Activated CD8-positive, alpha-beta memory T cell treated with anti-CD3 and anti-CD28 coated beads, Interleukin-2, amount 50 U/mL, for 4 hours (primary cell): ENCODE measurements around the gene RAB37.

Experiments
- DNase-seq: peaks from one replicate; pipeline ENCODE4 v3.0.0-alpha.2; 2020

The RAB37 gene

DNA sequence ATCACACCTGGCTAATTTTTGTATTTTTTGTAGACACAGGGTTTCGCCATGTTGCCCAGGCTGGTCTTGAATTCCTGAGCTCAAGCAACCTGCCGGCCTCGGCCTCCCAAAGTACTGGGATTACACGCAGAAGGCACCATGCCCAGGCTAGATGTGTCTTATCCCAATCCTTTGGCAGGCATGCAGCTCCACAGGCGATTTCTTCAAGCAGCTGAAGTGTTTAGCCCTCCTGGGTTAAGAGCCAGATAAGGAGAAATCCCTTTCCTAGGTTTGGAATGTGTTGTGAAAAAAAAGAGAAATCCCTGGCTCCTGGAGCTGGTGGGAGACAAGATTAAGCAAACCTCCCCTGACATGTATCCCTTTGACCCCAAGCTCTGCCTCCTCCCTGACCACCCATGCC, 9.3 kb downstream of the RAB37 start:
- DNase-seq = no peak

- DNase-seq = no peak
These were observed 9.9 kb downstream of the RAB37 start for GRCh38 chr17:74746922-74747321.

DNA sequence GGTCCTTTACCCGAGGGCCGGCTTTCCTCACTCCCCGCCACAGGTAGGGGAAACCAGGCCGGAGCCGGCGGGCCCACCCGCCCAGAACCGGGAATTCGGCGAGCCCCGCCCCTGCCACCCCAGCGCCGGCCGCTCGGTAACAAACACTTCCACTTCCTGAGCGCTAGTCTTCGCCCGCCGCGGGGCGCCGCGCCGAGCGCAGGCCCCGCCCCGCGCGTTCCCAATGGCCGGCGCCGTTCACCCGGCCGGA, 11.1 kb downstream of the RAB37 start:
- no peak for DNase-seq

DNA sequence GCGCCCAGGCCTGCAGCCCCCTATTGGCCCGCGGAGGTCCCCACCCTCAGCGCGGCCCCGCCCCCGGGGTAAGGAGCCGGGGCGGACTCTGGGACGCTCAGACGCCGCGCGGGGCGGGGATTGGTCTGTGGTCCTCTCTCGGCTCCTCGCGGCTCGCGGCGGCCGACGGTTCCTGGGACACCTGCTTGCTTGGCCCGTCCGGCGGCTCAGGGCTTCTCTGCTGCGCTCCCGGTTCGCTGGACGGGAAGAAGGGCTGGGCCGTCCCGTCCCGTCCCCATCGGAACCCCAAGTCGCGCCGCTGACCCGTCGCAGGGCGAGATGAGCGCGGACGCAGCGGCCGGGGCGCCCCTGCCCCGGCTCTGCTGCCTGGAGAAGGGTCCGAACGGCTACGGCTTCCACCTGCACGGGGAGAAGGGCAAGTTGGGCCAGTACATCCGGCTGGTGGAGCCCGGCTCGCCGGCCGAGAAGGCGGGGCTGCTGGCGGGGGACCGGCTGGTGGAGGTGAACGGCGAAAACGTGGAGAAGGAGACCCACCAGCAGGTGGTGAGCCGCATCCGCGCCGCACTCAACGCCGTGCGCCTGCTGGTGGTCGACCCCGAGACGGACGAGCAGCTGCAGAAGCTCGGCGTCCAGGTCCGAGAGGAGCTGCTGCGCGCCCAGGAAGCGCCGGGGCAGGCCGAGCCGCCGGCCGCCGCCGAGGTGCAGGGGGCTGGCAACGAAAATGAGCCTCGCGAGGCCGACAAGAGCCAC, 11.6 kb downstream of the RAB37 start, which contains the start of gene NHERF1:
Gene NHERF1 (plus strand): TSS at position 100 of the 750 bp plus-strand sequence. CDS start 219 bp downstream, at position 319.
- peak; percentile 95 for DNase-seq

DNA sequence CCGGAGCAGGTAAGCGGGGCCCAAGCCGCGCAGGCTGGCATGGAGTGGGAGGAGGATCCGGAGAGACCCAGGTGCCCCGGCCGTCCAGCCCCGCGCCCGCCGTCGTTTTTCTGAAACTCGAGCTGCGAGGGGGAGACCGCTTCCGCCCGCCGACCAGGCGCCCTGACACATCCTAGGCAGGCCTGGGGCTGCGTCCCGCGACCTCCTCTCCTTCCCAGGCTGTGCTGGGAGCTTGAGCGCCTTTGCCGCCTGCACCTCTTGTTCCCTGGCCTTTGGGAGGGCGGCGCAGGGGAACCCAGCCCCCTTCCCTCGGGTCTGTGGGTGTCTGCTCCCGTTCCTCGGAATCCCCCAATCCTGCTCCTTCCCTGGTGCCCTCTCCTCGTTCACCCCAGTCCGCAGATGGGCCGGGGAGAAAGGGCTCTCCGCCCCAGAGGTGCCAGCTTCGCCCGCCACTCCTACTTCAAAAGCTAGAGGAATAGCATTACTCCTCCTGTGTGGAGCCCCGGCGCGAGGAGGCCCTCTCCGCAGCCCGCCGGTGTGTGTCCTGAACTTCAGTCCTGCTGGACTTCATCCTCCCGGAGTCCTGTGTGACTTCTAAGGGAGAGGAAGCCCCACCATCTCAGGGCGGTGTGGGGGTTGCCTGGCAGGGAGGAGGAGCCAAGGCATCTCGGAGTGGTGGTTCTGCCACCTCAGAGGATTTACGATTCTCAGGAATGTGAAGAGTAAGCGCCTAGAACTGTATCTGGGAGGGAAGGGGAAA, 12.4 kb downstream of the RAB37 start:
- peak; percentile 51 for DNase-seq

GRCh38 chr17:74750039-74750326, 12.9 kb downstream of the RAB37 start:
- no peak for DNase-seq

- DNase-seq = no peak
These were observed 13.4 kb downstream of the RAB37 start for GRCh38 chr17:74750327-74751069.

DNA sequence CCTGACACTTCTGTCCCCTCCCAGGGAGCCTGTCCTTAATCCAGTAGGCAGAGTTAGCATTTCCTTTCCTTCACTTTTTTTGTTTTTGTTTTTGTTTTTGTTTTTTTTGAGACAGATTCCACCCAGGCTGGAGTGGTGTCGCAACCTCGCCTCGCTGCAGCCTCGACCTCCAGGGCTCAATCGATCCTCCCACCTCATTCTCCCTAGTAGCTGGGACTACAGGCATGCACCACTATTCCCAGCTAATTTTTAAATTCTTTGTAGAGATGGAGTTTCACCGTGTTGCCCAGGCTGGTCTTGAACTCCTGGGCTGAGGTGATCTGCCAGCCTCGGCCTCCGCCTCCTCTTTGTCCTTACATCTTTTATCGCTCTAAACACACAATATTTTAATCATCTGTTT, 15.4 kb downstream of the RAB37 start:
- DNase-seq = no peak

DNA sequence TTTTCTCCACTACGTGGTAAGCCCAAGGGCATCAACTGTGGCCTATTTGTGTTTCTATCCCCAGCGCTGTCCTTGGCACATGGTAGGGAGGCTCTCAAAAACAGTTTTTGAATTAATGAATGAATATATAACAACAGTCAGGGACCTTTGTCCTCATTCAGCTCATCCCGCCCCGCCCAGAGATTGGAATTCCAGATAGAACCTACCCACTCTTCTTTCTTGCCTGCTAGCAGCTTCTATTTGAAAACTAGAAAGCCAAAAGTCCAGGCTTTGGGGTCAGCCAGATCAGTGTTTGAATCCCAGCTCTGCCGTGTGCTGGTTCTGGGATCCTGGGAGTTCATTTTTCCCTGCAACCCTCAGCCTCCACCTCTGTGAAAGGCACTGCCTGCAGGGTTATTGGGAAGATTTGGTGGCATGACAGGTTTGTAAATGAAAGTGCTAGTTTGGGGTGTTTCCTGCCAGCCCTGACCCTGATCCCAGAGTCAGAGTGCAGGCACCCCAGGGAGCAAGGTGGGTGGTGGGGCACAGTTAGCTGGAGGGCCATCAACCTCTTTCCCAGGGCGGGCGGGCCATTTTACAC, 15.9 kb downstream of the RAB37 start:
- DNase-seq = no peak

GRCh38 chr17:74754832-74755231, 17.8 kb downstream of the RAB37 start:
- DNase-seq = no peak

GRCh38 chr17:74755533-74755932, 18.5 kb downstream of the RAB37 start:
- no peak for DNase-seq

DNA sequence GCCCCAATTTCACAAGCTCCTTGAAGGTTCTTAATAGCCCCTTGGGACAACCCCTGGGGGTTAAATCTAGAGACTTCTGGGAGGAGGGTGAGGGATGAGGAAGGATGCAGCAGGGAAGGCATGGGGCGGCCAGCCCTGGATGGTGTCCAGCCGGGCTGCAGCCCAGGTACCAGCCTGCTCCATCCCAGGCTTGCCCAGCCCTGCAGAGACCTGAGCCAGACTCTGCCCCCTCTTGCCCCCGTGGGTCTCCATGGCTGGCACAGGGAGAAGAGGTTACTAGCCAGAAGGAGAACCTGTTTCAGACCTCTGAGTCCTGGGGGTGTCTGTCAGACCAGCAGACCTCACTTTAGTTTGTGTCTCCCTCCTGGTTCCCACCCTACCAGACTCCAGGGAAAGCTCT, 19.8 kb downstream of the RAB37 start:
- no peak for DNase-seq

- no peak for DNase-seq
These were observed 20.4 kb downstream of the RAB37 start for GRCh38 chr17:74757502-74757901.

- DNase-seq = no peak
These were observed 21.1 kb downstream of the RAB37 start for GRCh38 chr17:74757931-74758847.

GRCh38 chr17:74758848-74759168, 21.8 kb downstream of the RAB37 start:
- DNase-seq = no peak

- DNase-seq = no peak
These were observed 22.3 kb downstream of the RAB37 start for GRCh38 chr17:74759243-74759801.

DNA sequence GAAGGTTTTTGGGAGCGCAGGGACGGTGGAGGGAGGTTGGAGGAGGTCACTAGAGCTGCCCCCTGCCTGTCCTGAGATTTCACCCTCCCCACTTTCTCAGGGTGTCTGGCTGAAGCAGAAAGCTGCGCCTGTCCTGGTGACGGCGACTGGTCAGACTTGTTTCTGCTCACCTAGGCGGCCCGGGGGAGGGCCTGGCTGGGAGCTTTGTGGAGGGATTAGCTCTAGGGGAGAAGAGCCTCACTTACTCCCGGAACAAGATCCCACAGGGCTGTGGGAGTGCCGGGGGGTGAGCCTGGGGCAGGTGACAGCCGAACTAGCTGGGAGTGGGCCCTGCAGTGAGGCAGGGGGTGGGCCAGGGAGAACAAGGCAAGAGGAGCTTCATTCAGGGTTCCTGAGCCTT, 22.9 kb downstream of the RAB37 start:
- DNase-seq = no peak

- no peak for DNase-seq
These were observed 23.5 kb downstream of the RAB37 start for GRCh38 chr17:74760404-74761105.

DNA sequence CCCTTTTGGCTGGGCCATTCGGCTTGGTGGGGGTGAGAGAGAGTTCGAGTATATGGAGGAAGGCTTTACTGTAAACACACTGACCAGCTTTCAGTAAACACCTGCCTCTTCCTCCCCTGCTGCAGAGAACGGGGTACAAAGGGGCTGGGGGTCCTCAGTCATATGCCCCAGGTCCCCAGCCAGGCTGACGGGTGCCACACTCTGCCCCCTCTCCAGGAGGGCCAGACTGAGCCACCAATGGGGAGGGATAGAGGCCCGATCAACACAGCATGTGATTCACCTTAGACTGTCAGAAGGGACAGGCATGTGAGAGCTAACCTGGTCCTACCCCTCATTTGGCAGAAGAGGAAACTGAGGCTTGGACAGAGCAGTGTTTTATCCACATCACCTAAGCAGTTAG, 24.4 kb downstream of the RAB37 start:
- no peak for DNase-seq

- no peak for DNase-seq
These were observed 24.9 kb downstream of the RAB37 start for GRCh38 chr17:74761931-74762330.

DNA sequence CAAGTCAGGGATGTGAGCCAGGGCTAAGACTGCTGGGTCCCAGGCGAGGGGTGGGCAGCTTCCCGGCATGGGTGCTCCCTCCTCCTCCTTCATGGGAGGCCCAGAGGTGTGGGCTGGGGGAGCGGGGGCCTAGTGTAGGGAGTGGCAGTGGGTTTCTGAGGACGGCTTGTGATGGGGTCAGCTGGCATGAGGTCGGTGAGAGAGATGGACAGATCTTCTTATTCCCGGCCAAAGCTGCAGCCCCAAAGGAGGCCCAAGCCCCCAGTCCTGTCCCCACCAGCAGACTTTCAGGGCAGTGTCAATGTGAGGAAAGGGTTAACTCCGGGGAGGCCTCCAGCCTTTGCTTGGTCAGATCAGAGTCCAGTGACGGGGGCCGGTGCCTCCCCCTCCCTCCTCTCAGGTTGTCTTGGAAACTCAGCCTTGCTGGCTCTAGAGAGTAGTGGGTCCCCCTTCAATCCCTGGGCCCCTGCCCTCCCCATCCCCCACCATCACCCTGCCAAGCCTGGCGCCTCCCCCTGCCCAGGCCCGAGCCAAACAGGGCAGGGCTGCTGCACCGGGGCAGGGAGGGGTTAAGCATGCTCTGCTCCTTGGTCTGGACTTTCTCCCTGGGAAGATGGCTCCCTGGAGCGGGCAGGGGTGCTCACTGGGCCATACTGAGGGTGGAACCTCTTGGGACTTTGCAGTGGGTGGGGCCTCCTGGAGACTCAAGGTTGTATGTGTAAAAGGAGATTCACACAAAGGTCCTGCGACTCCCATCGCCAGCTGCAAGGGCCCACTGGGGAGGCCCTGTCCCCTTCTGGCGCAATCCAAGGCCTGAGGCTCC, 26.7 kb downstream of the RAB37 start:
- DNase-seq = no peak
